ENCODE results near the gene CD47. TPM values are rescaled to one million over a fixed set of nuclear protein-coding genes. Genes with fewer than 3 reads are reported as not detected.

The CD47 gene
- total and polyA plus RNA-seq, 2 donors from 2014 or later = 61.7 to 104 TPM

DNA sequence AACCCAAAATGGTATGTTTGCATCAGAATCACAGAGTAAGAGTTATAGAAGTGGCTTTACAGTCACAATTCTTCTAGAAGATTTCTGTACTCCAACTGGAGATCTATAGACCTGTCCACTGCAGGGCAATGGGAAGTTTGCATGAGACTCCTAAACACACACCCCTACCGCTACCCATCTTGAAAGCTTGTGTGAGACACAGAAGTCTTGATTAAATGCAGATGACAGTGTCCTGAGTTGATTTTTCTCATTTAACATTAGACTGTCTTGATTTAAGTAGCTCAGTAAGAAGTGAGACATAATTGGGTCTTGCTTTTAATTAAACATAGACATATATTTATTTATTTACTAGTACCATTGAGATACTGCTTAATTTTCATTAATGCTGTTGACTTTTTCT lies 54.4 kb downstream of the CD47 start:
- intact Hi-C loops (cut with DNase I) = no loop called here
- no peak for FAIRE-seq
- Histone ChIP-seq H3K27me3 (ENCODE audit: control insufficient read depth, insufficient read depth, low read length) (no peaks in the 10 kb centered on the region), H3K27ac (ENCODE audit: low read depth in 2 of 2, low read length in 2 of 2) (no peak overlapping the region), H3K4me1 (ENCODE audit: control insufficient read depth in 2 of 3, insufficient read depth in 2 of 3, low read depth in 1 of 3, low read length in 3 of 3) (no peaks in the 10 kb centered on the region), H3K9ac (ENCODE audit: low read length in 3 of 3) (no peak overlapping the region), H3K4me3 (ENCODE audit: low read length in 3 of 3) (no peak overlapping the region), H3K36me3 (ENCODE audit: control insufficient read depth in 2 of 3, insufficient read depth in 3 of 3, low read length in 3 of 3) (no peaks in the 10 kb centered on the region), H3K9me3 (ENCODE audit: control insufficient read depth in 2 of 3, insufficient read depth in 1 of 3, low read length in 3 of 3) (no peaks in the 10 kb centered on the region)
- TF ChIP-seq, protein P1, sequence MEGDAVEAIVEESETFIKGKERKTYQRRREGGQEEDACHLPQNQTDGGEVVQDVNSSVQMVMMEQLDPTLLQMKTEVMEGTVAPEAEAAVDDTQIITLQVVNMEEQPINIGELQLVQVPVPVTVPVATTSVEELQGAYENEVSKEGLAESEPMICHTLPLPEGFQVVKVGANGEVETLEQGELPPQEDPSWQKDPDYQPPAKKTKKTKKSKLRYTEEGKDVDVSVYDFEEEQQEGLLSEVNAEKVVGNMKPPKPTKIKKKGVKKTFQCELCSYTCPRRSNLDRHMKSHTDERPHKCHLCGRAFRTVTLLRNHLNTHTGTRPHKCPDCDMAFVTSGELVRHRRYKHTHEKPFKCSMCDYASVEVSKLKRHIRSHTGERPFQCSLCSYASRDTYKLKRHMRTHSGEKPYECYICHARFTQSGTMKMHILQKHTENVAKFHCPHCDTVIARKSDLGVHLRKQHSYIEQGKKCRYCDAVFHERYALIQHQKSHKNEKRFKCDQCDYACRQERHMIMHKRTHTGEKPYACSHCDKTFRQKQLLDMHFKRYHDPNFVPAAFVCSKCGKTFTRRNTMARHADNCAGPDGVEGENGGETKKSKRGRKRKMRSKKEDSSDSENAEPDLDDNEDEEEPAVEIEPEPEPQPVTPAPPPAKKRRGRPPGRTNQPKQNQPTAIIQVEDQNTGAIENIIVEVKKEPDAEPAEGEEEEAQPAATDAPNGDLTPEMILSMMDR (IDR thresholded peaks at IDR 0.05; ENCODE audit: borderline replicate concordance, extremely low read depth, insufficient read depth) = no peak
- no peak for DNase-seq

DNA sequence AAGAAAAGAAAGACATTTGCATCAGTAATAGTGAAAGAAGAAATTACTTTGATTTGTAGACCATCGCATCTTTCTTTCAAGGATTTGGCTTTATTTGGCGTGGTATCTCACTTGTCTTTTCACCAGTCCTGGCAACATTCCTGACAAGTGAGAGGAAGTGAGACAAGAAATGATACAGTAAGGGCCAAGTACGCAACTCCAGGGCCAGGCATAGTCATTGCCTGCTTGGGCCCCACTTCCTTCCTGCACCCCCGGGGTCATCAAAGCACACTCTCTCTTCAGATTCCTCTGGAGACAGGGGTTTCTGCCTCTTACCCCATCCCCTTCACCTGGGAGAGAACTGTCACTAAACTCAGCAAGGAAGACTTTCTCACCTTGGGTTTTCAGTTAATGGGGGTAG lies 55.1 kb downstream of the CD47 start:
- FAIRE-seq = no peak
- H3K27ac ChIP-seq (ENCODE audit: low read depth in 2 of 2, low read length in 2 of 2) = no peak overlapping the region
- intact Hi-C loops (cut with DNase I) = no loop called here
- no peaks in the 10 kb centered on the region for H3K27me3 ChIP-seq (ENCODE audit: control insufficient read depth, insufficient read depth, low read length)
- TF ChIP-seq, protein P1 (IDR thresholded peaks at IDR 0.05; ENCODE audit: borderline replicate concordance, extremely low read depth, insufficient read depth) = no peak
- no peak overlapping the region for H3K9ac ChIP-seq (ENCODE audit: low read length in 3 of 3)
- no peaks in the 10 kb centered on the region for H3K36me3 ChIP-seq (ENCODE audit: control insufficient read depth in 2 of 3, insufficient read depth in 3 of 3, low read length in 3 of 3)
- H3K4me3 ChIP-seq (ENCODE audit: low read length in 3 of 3) = no peak overlapping the region
- H3K4me1 ChIP-seq (ENCODE audit: control insufficient read depth in 2 of 3, insufficient read depth in 2 of 3, low read depth in 1 of 3, low read length in 3 of 3) = no peaks in the 10 kb centered on the region
- no peak for DNase-seq
- H3K9me3 ChIP-seq (ENCODE audit: control insufficient read depth in 2 of 3, insufficient read depth in 1 of 3, low read length in 3 of 3) = no peaks in the 10 kb centered on the region

DNA sequence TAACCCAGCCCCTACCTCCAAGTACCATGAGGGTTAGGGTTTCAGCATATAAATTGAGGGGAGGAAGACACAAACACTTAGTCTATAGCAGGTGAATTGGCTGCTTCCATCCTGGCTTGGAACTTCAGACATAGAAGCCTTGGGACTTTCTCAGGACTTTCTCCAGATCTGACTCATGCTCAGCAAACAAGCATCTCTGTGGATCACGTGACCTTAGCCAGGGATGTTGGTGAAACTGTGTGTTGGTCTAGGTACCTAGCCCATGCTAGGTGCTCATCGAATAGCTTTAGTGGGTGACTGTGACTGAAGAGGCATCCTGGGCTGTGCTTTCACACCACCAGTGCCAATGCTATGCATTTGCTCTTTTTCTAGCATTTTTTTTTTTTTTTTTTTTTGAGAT lies 58.9 kb downstream of the CD47 start:
- H3K36me3 ChIP-seq (ENCODE audit: control insufficient read depth in 2 of 3, insufficient read depth in 3 of 3, low read length in 3 of 3) = no peaks in the 10 kb centered on the region
- no peaks in the 10 kb centered on the region for H3K4me1 ChIP-seq (ENCODE audit: control insufficient read depth in 2 of 3, insufficient read depth in 2 of 3, low read depth in 1 of 3, low read length in 3 of 3)
- no peak overlapping the region for H3K9ac ChIP-seq (ENCODE audit: low read length in 3 of 3)
- FAIRE-seq (no peak), DNase-seq (no peak)
- TF ChIP-seq, protein P1 (IDR thresholded peaks at IDR 0.05; ENCODE audit: borderline replicate concordance, extremely low read depth, insufficient read depth) = no peak
- intact Hi-C loops (cut with DNase I) = no loop called here
- H3K9me3 ChIP-seq (ENCODE audit: control insufficient read depth in 2 of 3, insufficient read depth in 1 of 3, low read length in 3 of 3) = no peaks in the 10 kb centered on the region
- no peak overlapping the region for H3K27ac ChIP-seq (ENCODE audit: low read depth in 2 of 2, low read length in 2 of 2)
- H3K27me3 ChIP-seq (ENCODE audit: control insufficient read depth, insufficient read depth, low read length) = no peaks in the 10 kb centered on the region
- H3K4me3 ChIP-seq (ENCODE audit: low read length in 3 of 3) = no peak overlapping the region

DNA sequence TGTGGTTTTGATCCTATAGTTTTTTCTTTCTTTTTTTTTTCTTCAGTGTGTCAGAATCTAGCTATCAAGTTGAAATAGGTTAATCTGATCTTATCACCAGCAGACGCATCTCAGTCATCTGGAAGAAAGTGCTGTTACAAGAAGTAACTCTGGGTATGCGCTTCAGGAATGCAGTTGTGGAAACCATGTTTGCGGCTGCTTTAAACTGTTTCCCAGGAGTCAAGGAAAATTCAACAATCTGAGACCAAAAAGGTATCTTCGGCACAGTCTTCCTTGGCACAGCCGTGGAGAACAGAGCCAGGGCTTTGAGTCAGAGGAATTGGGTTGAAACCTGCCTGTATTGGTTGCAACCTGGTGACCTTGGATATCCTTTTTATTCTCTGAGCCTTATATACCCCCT lies 59.9 kb downstream of the CD47 start:
- H3K27ac ChIP-seq (ENCODE audit: low read depth in 2 of 2, low read length in 2 of 2) = no peak overlapping the region
- no peaks in the 10 kb centered on the region for H3K4me1 ChIP-seq (ENCODE audit: control insufficient read depth in 2 of 3, insufficient read depth in 2 of 3, low read depth in 1 of 3, low read length in 3 of 3)
- intact Hi-C loops (cut with DNase I) = no loop called here
- TF ChIP-seq, protein P1 (IDR thresholded peaks at IDR 0.05; ENCODE audit: borderline replicate concordance, extremely low read depth, insufficient read depth) = no peak
- no peaks in the 10 kb centered on the region for H3K9me3 ChIP-seq (ENCODE audit: control insufficient read depth in 2 of 3, insufficient read depth in 1 of 3, low read length in 3 of 3)
- DNase-seq (no peak), FAIRE-seq (no peak)
- H3K9ac ChIP-seq (ENCODE audit: low read length in 3 of 3) = no peak overlapping the region
- H3K36me3 ChIP-seq (ENCODE audit: control insufficient read depth in 2 of 3, insufficient read depth in 3 of 3, low read length in 3 of 3) = no peaks in the 10 kb centered on the region
- H3K27me3 ChIP-seq (ENCODE audit: control insufficient read depth, insufficient read depth, low read length) = no peaks in the 10 kb centered on the region
- H3K4me3 ChIP-seq (ENCODE audit: low read length in 3 of 3) = no peak overlapping the region

Data from kidney (tissue), 14 donors.